ENCODE measurements around the gene TBC1D22B.
"Not testable (repeated sequence)": the region's sequence is repeated elsewhere in the genome, so short reads cannot be mapped to it uniquely, and the experiment has no call there.

TBC1D22B gene

DNA sequence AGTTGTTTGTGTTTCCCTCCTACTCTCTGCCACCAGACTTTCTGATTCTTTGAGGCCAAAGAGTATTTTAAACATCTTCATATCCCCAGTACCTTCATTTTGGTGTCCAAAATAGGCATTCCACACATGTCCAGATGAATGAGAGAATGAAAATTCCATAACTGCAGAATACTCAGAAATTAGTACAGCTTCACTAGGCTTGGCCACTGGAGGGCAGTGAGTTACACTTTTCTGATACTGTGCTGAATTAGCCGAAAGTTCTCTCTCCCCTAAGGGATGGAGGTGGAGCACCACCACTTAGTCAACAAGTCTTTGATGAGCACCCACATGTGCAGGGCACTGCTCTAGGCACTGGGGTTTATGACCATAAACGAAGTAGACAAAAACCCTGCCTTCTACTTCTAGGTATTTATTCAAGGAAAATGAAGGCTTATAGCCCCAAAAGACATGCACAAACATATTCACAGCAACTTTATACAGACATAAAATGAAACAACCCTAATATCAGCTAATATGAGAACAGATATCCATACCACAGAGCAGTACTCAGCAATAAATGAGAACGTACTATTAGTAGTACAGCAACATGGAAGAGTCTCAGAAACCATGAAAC is 46.4 kb downstream of the TBC1D22B start:
- DNase-seq (ENCODE audit: low read depth): no peak

DNA sequence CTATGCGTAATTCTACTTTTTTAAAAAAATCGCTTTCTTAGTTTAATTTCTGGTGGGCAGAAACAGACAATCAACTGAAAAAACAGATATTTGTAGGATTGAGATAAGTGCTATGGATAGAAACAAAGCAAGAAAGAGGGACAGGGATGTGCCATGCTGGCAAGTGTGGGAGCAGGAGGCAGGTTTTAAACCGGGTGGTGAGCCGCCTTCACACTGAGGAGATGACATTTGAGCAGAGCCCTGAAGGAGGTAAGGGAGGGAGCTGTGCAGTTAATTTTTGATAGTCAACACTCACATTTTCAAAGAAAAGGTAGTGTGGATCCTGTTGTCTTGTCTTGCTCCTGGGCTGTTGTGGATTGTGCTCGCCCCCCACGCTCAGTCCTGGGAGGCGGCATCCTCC is 47.2 kb downstream of the TBC1D22B start:
- no peak for DNase-seq (ENCODE audit: low read depth)

DNA sequence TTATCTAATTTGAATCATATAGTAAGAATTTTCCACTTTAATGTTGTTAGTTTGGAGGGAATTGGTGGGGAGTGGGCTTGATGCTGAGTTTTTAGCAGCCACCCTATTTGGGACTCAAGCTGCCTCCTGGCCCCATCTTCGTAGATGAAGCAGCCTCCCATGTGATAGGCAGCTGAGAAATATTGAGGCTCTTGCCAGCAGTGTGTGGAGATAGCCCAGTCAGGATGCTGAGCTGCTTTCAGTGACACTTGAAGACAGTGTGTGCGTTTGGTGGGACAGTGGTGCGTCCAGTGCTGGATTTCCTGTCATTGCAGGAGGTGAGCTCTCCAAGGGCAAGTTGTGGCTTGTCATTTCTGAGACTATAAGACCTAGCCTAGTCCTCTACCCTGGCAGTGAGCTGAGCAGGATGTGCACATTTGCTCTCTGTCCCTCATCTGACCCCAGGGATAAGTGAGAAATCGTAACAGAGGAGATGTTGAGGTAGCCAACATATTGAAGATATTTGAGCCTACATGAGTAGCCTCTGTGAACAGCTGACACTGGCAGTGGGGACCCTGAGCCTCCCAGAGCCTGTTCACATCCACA is 48.4 kb downstream of the TBC1D22B start:
- no peak for DNase-seq (ENCODE audit: low read depth)

DNA sequence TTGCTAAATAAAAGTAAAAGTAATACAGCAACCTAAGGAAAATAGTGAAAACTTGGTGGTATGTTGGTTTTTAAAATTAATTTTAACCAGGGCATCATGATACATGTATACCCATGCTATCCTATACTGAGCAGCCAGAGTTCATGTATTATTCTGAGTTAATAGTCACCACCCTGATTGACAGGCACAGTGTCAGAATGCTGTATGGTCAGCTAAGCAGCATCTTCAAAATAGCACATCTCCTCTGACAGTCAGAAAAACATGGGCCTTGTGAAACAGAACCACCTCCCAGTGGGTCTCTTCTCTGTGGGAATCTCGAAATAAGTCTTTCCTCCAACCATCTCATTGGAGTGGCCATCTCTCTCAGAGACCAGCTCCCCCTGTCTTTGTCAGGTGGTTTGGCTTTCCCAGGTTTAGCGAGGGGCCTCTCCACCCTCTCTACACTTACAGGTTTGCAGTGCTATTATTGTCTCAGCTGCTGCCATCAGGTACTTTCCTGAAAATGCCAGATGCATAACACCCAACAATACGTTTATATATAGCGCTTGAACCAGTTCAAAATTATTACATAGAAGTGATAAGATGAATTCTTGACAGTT is 49.2 kb downstream of the TBC1D22B start:
- no peak for DNase-seq (ENCODE audit: low read depth)

DNA sequence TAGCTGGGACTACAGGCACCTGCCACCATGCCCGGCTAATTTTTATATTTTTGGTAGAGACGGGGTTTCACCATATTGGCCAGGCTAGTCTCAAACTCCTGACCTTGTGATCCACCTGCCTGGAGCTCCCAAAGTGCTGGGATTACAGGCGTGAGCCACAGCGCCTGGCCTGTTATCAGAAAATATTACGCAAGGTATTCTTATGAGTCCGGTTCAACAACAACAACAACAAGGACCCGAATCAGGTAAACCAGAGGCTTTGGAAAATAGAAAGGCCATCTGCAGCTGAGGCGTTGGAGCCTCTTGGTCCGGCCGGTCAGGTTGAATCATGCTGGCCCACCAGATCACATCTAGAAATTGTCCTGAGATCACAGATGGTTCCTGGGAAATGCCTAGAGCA is 49.9 kb downstream of the TBC1D22B start:
- DNase-seq (ENCODE audit: low read depth): not testable (repeated sequence)

DNA sequence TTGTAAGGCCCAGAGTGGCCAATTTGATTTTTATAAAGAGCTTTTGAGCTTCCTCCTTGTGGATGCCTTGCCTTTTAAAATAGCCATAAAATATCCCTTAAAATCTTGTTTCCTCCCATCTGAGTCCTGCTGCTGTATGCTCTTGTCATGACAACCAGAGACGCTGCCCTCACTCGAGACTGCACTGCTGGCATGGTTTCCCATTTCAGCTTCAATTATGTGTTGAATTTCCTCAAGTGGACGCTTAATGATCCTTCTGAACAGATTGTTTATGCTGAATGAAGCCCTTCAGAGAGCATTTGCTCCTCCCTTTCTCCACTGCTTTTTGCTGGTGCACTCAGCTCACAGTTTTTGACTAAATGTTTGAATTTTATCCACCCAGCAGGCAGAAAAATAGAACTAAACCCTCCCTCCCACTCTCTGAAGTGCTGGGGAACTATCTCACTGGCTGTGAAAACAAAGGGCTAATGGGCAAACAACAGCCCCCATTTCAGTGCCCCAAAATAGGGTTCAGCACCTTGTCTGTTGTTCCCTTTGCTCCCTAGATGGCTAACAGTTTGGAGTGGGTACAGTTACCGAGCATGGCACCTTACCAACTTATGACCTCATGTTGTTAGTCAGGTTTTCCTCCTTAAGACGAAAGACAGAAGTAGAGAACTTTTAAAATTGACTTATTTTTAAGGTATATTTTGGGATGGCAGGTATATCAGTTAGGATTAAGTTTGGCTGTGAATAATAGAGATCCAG is 50.7 kb downstream of the TBC1D22B start:
- no peak for DNase-seq (ENCODE audit: low read depth)

DNA sequence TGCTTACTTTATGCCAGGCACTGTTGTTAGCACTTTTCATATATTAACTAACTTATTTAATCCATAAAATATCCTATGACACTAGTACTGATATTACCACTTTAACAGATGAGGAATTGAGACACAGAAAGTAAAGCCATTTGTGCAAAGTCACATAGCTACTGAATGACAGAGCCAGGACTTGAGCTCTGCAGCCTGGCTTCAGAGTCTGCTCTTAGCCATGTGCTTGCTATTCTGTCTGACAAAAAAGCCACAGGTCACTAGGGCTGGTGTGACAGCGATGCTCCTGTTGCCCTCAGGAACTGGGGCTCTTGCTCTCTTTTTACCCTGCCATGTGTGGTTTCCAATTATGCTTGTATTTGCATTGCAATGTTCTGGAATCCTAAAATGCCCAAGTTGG is 51.5 kb downstream of the TBC1D22B start:
- no peak for DNase-seq (ENCODE audit: low read depth)

DNA sequence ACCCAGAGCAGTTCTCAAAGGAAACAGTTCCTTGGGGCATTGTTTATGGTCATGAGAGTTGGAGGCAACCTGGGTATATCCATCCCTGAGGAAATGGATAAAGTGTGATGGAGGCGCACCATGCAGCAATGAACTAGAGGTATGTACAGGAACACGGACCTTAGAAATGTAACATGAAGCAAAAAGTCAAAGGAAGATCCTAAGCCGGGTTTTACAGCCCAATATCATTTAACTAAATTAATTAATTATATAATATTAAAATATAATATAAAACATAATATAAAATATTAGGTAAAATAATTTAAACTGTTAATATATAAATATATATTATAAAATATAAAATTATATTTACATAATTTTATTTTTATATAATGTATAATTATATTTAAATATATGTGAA is 52.1 kb downstream of the TBC1D22B start:
- DNase-seq (ENCODE audit: low read depth): no peak

DNA sequence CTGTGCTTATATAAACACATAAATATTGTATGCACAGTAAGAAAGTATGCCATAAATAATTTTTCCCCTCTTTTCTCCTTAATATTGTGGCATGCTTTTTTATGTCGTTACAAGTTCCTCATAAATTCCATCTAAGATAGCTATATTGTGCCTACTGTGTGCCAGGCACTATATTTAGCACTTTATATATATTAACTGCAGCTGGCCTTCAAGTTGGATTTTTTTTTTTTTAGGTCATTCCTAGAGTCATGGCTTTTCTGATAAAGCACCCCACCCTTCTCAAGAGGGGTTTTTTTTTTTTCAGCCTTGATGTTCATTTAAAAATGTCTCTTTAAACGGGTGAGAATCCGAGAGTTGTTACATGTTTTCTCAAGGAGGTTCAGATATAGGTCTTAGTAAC is 53.4 kb downstream of the TBC1D22B start:
- DNase-seq (ENCODE audit: low read depth): no peak

DNA sequence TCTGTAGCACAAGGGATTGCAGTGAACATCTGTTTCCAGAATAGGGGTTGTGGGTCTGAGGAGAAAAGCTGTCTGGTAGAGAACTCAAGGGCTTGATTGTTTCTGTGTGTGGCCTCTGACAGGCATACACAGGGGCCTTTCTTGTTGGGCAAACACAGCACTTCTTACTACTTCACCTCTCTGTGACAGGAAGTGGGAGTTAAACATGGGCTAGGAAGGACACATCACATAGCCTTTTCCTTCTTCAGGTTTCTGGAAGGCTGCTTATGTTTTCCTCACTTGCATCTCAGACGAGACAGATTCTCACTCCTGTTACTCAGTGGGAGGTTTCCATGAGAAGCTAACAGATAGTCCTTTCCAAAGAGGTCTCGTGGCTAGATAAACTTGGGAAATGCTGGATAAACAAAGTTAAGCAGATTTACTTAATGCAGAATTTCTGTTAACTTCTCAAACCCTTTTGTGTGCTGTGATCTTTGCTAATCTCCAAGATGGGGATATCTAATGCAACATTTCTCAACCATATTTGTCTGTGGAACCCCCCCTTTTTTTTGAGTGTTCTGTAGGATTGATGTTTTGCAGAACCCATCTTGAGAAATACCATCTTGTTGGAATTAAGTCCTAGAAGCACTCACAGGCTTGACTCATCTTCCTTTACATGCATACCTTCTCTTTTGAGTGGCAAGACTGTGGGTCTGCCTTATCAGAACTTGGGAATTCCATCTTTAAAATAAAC is 54.3 kb downstream of the TBC1D22B start:
- no peak for DNase-seq (ENCODE audit: low read depth)

DNA sequence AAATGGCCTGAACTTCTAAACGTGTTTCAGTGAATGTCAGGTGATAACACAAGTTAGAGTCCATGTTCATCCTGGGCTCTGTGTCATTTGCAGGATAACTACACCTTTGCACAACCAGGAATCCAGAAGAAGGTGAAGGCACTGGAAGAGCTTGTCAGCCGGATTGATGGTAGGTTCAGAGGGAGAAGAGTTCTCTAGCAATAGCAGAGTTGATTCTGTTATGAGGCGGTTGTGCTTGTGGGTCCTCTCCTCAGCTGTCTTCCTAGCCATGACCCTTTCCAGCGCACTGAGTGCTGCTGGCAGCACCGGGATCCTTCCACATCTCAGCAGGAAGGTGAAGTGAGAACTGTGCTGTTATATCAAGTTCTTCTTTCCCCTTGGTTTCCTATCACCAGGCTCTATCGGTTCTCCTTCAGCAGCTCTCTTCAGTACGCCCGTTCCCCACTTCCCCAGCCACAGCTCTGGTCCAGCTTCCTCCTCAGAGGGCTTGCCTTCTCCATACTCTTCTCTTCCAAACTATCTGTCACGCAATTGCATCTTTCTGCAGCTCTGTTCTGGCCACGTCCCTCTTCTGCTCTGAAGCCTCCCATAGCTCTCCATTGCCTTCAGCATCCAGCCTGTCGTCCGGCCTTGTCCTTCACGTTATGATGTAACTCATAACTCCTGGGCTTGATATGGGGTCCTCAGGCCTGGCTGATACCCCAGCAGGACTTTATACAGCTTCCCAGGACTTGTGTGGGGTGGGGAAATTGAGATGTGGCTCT is 56.3 kb downstream of the TBC1D22B start:
- no peak for DNase-seq (ENCODE audit: low read depth)

DNA sequence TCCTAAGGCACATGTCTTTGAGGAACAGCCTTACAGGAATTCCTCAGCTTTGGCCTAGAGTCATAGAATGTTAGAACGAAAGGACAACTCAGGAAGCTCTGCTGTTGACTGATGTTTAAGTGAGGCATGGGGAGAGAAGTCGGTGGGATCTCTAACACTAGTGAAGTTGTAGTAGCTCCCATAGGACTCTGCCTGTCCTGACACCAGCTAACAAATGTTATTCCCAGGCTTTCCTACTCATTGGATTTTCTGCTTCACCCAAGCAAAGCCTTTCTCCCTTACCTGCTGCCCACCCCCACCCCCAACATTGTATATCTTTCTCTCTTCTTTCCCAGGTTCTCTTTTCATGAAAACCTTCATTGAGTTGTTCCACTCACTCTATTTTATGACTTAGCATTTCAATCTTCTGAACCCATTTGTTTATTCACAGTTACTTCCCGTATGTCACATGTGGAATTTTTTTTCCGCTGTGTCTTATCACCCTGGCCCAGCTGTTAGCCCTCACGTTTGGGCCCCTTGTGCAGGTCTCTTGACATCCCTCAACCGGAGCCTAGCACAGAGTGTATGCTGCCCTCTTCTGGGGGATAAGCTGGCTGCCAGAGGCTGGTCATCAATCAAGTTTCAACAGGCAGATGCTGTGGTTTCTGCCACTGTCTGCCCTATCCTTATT is 57.0 kb downstream of the TBC1D22B start:
- no peak for DNase-seq (ENCODE audit: low read depth)

DNA sequence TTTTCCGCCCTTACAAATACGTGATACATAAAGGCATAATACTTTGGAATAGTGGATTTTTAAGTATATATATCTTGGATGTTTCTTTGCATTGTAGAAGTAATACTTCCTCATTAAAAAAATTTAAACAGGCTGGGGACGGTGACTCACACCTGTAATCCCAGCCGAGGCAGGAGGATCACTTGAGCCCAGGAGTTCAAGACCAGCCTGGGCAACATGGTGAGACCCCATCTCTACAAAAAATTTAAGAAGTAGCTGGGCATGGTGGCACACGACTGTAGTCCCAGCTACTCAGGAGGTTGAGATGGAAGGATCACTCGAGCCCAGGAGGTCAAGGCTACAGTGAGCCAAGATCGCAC is 57.6 kb downstream of the TBC1D22B start:
- no peak for DNase-seq (ENCODE audit: low read depth)

DNA sequence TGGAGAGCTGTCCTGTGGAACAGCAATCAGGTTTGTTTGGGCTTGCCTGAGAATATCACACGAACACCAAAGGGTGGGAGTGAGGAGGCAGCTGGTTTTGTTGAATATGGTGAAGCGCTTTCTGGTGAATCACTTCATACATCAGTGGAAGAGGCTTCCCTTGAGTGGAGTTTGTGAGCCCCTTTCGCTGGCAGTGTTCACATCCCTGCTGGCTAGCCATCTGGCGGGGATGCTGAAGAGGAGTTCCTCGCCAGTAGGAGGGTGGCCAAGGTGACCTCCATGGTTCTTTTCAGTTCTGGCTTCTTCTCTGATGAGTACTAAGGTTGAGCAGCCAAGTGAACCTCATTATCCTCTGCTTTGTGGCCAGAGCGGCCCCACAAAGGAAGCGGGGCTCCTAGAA is 58.5 kb downstream of the TBC1D22B start:
- DNase-seq (ENCODE audit: low read depth): no peak

DNA sequence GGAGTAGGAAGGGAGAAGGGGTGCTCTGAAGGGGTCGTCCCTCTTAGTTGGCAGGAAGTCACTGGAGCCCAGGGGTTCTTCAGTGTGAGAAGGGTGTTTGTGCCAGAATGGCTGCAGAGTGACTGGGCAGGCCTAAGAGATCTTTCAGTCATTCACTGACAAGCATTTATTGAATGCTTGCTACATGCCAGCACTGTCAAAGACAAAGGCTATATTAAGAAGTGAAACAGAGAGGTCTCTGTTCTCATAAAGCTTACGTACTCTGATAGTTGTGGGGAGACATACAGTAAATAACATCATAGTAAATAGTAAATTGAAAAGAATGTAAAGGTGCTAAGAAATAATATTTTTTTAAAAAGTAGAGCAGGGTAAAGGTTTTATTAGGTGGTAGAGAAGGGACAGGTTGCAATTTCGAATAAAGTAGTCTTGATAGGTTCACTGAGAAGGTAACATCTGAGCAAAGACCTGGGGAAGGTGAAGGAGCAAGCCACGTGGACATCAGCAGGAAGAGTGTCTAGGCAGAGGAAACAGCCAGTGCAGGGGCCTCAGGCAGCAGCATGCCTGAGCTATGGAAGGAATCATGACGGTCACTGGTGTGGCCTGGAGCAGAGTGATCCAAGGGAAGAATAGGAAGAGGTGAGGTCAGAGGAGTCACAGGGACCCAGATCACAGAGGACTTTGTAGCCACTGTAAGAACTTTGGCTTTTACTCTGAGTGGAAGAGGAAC is 59.9 kb downstream of the TBC1D22B start:
- no peak for DNase-seq (ENCODE audit: low read depth)

DNA sequence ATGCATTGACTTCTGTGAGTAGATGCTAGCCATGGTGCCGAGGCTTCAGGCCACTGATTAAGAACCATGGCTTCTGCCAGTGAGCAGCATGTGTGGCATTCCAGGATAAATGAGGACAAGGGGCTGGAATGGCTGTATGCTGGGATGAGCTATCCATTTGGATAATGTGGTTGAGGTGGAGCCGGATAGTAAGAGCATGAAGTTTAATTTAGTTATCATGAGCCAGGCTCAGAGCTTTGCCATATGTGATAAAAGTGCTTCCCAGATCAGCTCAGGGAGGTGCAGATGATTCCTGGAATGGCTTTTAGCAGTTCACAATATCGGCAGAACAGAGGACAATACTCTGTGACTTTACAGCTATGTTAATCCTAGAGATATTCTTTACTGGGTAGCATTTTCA is 61.6 kb downstream of the TBC1D22B start:
- no peak for DNase-seq (ENCODE audit: low read depth)

DNA sequence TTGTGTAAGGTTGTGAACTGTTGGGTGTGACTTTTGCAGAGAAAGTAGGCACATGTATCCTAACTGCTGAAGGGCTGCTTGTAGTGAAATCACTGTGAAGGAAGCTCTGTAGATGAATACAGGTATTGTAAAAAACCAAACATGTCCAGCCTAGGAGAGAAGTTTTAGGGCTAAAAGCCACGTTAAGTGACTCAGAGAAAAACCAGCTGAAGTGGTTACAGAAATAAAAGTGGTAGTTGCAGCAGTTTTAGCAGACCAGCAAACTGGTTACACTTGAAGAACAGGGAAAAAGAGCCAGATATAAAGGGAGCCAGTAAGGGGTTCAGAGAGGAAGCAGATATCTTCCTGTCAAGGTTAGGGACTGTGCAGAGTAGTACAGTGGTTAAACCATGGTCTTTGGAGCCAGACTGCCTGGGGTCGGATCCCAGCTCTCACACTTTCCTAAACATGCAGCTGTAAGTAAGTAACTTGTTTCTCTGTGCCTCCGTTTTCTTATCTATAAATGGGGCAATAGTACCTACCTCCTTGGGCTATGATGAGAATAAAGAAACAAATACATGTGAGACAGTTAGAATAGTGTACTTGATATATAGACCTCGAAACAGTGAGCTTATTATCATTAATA is 62.4 kb downstream of the TBC1D22B start:
- no peak for DNase-seq (ENCODE audit: low read depth)

DNA sequence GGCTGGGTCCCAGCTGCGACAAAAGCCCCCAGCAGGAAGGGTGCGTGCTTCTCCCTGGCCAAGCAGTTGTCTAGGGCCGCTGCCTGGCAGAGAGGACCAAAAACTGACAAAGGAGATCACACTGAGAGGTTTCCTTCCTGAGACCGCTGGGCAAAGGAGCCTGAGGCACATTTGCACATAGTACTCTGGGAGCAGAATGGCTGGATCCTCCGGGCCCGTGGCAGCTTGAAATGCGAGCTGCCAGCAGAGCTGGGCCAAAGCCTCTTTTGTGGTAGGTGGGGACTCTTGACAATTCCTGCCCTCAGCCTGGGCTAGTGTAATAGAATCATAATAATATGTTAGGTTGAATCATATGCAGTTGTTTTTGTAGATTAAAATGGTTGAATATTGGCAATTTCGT is 63.1 kb downstream of the TBC1D22B start:
- DNase-seq (ENCODE audit: low read depth): no peak

DNA sequence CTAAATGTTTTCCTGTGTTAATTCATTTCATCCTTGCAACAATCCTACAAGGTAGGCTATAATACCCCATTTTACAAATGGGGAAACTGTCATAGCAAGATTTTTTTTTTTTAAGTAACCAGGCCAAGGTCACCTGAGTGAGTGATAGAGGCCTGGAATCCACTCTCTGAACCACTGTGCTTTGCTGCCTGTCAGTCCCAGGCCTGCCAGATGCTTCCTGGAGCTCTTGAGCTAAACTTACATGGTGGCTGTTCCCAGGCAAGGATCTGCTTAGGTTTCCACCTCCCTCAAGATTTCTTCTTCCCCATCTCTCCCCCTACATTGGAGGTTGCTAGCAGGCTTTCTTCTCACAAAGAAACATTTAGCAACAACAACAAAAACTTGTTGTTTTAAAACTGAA is 63.5 kb downstream of the TBC1D22B start:
- no peak for DNase-seq (ENCODE audit: low read depth)

Measured in non-pigmented ciliary epithelial cell (primary cell).